K562 (cell line): Measurements from ENCODE around the gene SMC4. TPM values are rescaled to one million over a fixed set of nuclear protein-coding genes. Genes with fewer than 3 reads are reported as not detected.

Source experiments
- ATAC-seq: fragments of 200-7000 bp; cut with Tn5 transposase; 3 replicates; pipeline ENCODE4 v1.9.1; 2020; ENCODE audit warnings: moderate library complexity
- BruUV-seq: library from RNA; stranded (reverse); fragments of 400-500 nt; replicated peaks from 2 replicates; lab custom pipeline; 2021; lab: Mats Ljungman, UMichigan
- CTCF ChIA-PET: fragments of 300-600 bp; formaldehyde crosslinking; extraction: SDS; loops from one replicate; lab custom pipeline; 2021; ENCODE audit warnings: low intra/inter-chr PET ratio; lab: Yijun Ruan, JAX
- POLR2A ChIA-PET: fragments of 300-600, 350-650 bp; sonication (Branson Sonifier 250); formaldehyde crosslinking; extraction: SDS; loops from one replicate; lab custom pipeline; 2021; ENCODE audit warnings: antibody characterized with exemption, inconsistent platforms; lab: Yijun Ruan, JAX
- DNase-seq, 4 experiments: peaks; one replicate each; pipeline versions ENCODE4 v3.0.0 to v3.0.0-alpha.2; 2011 to 2018; ENCODE audit warnings: low spot score in 3 of 4, mixed read lengths in 3 of 4; ENCODE audit errors: extremely low read depth in 1 of 4
- FAIRE-seq: peaks from 2 replicates; lab custom pipeline; 2011; peaks lifted over from hg19 to GRCh38; lab: Jason Lieb, UNC
- H2AFZ ChIP-seq: 2 replicates; pipeline ENCODE4 v1.6.0; 2011; ENCODE audit warnings: low read depth, low read length, control low read depth, inconsistent platforms
- H3K27ac ChIP-seq: fragments of 200-600 bp; 3 replicates; pipeline ENCODE4 v1.8.0; 2011; ENCODE audit warnings: low read depth, mild to moderate bottlenecking, control low read depth, inconsistent platforms, low read length, moderate library complexity, mixed read lengths; ENCODE audit errors: extremely low read depth
- H3K27me3 ChIP-seq, 2 experiments: fragments of 300-600 bp in 1 of 2; 2 replicates in 1 of 2; 3 replicates in 1 of 2; pipeline versions ENCODE4 v1.6.0 to v1.8.0; 2011; ENCODE audit warnings: inconsistent platforms in 2 of 2, low read length in 2 of 2, mild to moderate bottlenecking in 1 of 2, mixed read lengths in 1 of 2, moderate library complexity in 1 of 2; ENCODE audit not compliant: control insufficient read depth in 2 of 2, insufficient read depth in 2 of 2
- H3K36me3 ChIP-seq: fragments of 300-600 bp; 3 replicates; pipeline ENCODE4 v1.8.0; 2011; ENCODE audit warnings: mild to moderate bottlenecking, low read length, inconsistent platforms; ENCODE audit not compliant: control insufficient read depth, insufficient read depth
- H3K4me1 ChIP-seq, 2 experiments: fragments of 200-600 bp in 1 of 2; replicated peaks in 1 of 2; 2 replicates in 1 of 2; 3 replicates in 1 of 2; pipeline versions ENCODE4 v1.5.1 to v1.8.0; 2011; ENCODE audit warnings: inconsistent platforms in 2 of 2, low read length in 2 of 2, mild to moderate bottlenecking in 1 of 2, mixed read lengths in 1 of 2, moderate library complexity in 1 of 2; ENCODE audit not compliant: control insufficient read depth in 2 of 2, insufficient read depth in 2 of 2
- H3K4me2 ChIP-seq: 2 replicates; pipeline ENCODE4 v1.6.1; 2011; ENCODE audit warnings: low read length, control low read depth, inconsistent platforms, mixed read lengths; ENCODE audit not compliant: insufficient read depth
- H3K4me3 ChIP-seq: fragments of 200-600 bp; sonication (generic), shearing (Covaris generic); 2 replicates; pipeline ENCODE4 v1.5.1; 2016; ENCODE audit warnings: control low read depth, inconsistent platforms
- H3K79me2 ChIP-seq: fragments of 200-600 bp; 3 replicates; pipeline ENCODE4 v1.8.0; 2011; ENCODE audit warnings: low read length, inconsistent platforms; ENCODE audit not compliant: control insufficient read depth, insufficient read depth
- H3K9ac ChIP-seq, 2 experiments: 2 replicates each; pipeline versions ENCODE4 v1.6.0 to v1.6.1; 2011; ENCODE audit warnings: low read depth in 2 of 2, low read length in 2 of 2, control low read depth in 1 of 2, inconsistent platforms in 1 of 2, mild to moderate bottlenecking in 1 of 2, mixed read lengths in 1 of 2; ENCODE audit not compliant: insufficient read depth in 1 of 2
- H3K9me1 ChIP-seq: one replicate; pipeline ENCODE4 v1.6.0; 2011; ENCODE audit warnings: inconsistent platforms, mild to moderate bottlenecking, low read length, moderate library complexity; ENCODE audit not compliant: control insufficient read depth, insufficient read depth
- H3K9me3 ChIP-seq: replicated peaks from 2 replicates; pipeline ENCODE4 v1.5.1; 2011; ENCODE audit warnings: low read depth, low read length, inconsistent platforms; ENCODE audit not compliant: control insufficient read depth, insufficient read depth
- H4K20me1 ChIP-seq: replicated peaks from 2 replicates; pipeline ENCODE4 v1.6.1; 2011; ENCODE audit warnings: low read length, inconsistent platforms, mixed read lengths; ENCODE audit not compliant: control insufficient read depth, insufficient read depth
- E2F5 ChIP-seq: sonication (generic); formaldehyde crosslinking; IDR thresholded peaks from 2 replicates; pipeline ENCODE4 v1.8.0; 2022; ENCODE audit warnings: mild to moderate bottlenecking, missing genetic modification reagents
- POLR2A ChIP-seq: fragments of 450-650 bp; conservative IDR thresholded peaks from 2 replicates; pipeline ENCODE4 v1.6.1; 2016
- POLR2AphosphoS2 ChIP-seq: IDR thresholded peaks from 2 replicates; pipeline ENCODE4 v1.6.1; 2012; ENCODE audit warnings: low read length, improper control_type of control experiment
- POLR2AphosphoS5 ChIP-seq: IDR thresholded peaks from 2 replicates; pipeline ENCODE4 v1.6.1; 2011; ENCODE audit warnings: mild to moderate bottlenecking, low read depth, low read length, moderate library complexity; ENCODE audit not compliant: control insufficient read depth, insufficient read depth
- POLR2B ChIP-seq: fragments of 450-650 bp; IDR thresholded peaks from 2 replicates; pipeline ENCODE4 v1.6.1; 2018; ENCODE audit warnings: low read depth; ENCODE audit not compliant: partially characterized antibody
- SUPT5H ChIP-seq: fragments of 450-650 bp; IDR thresholded peaks from 2 replicates; pipeline ENCODE4 v1.6.1; 2016
- WGBS: fragments of 100-300 bp; shearing (Covaris generic); methylation state at CpG from one replicate; pipeline ENCODE4 v1.1.6; 2016; ENCODE audit warnings: low coverage, mixed read lengths; ENCODE audit not compliant: insufficient coverage; ENCODE audit errors: missing lambda C conversion rate; 5-methylcytosine and 5-hydroxymethylcytosine counted together
- in situ Hi-C: fragments of 300-500 bp; cut with MboI; formaldehyde crosslinking; loops from 4 replicates; pipeline ENCODE4 v1.15.0; 2018; ENCODE audit warnings: inconsistent platforms, mixed read lengths
- intact Hi-C: fragments of 100-400 bp; cut with micrococcal nuclease; formaldehyde crosslinking; loops from 2 replicates; pipeline ENCODE4 v1.14.2; 2022
- polyA plus RNA-seq, 8 experiments: library from polyadenylated mRNA; depleted of rRNA in 4 of 8; stranded (reverse) in 5 of 8; unstranded in 3 of 8; fragments of >200 nt; fragmentation: Nextera tagmentation in 2 of 8; fragmentation: Illumina TruSeq in 1 of 8; extraction: Ambion mirVana in 2 of 8; extraction: Trizol in 1 of 8; gene quantifications; 2 replicates each; pipeline versions ENCODE4 v1.2.1 to v1.2.3, GENCODE V29; 2011 to 2014; ENCODE audit warnings: inconsistent platforms in 1 of 8, missing spikeins in 1 of 8
- total RNA-seq, 7 experiments: library from RNA; depleted of rRNA in 6 of 7; stranded (reverse); fragments of >200 nt in 6 of 7; fragmentation: Illumina TruSeq in 2 of 7; extraction: Trizol in 2 of 7; gene quantifications; 2 replicates each; pipeline versions ENCODE4 v1.2.1 to v1.2.3, GENCODE V29; 2011 to 2021; ENCODE audit warnings: low replicate concordance in 1 of 7

The SMC4 gene
- total and polyA plus RNA-seq, 9 of the 15 experiments (the other 6 are each of a cell fraction or from before 2014, with no cell fraction given) = 87.9 to 347 (median 176) TPM

- Histone ChIP-seq H3K79me2 (peaks cover 19% of the 10 kb centered on the region; the same call in 2 of the 3 replicates), H3K9me3 (no peaks in the 10 kb centered on the region), H3K4me2 (no peak overlapping the region), H3K27me3 (no peaks in the 10 kb centered on the region), H3K27ac (no peak overlapping the region), H3K4me3 (no peak overlapping the region), H4K20me1 (no peaks in the 10 kb centered on the region), H3K9ac (no peak overlapping the region), H3K9me1 (no peaks in the 10 kb centered on the region), H2AFZ (no peak overlapping the region), H3K36me3 (peaks cover 100% of the 10 kb centered on the region), H3K4me1 (no peaks in the 10 kb centered on the region)
- FAIRE-seq = no peak
- TF ChIP-seq SUPT5H = peak; percentile 50
- 0 out of 2 replicates have a peak, but pooled peaks have one; percentile 55 for TF ChIP-seq POLR2A
- no peak for TF ChIP-seq E2F5 (CRISPR knock-in tag)
- TF ChIP-seq POLR2AphosphoS5 = peak; percentile 46; the same call in 1 of the 2 replicates
- no peak for TF ChIP-seq POLR2B
- peak; percentile 65; the same call in 1 of the 2 replicates for TF ChIP-seq POLR2AphosphoS2
- in situ Hi-C loops = no loop called here
- no TSS peak for BruUV-seq
- intact Hi-C loops = no loop called here
- DNase-seq = no peak
- CTCF ChIA-PET = no interaction called here
- peak; percentile 26 for ATAC-seq
- POLR2A ChIA-PET = interaction anchor here (0.6 to 2.6 kb wide), 3 partner anchors 8 to 13 kb away, joined by 3 to 10 read pairs (median 4); no protein-coding TSS in a partner anchor
- 94% methylated on average over 11 of the region's 11 CpGs for WGBS
Observed at GRCh38 chr3:160427832-160428424, 28.5 kb downstream of the SMC4 start.
